ENCODE data around the gene TMEM170A.
A peak's percentile ranks its signal among the peaks of the same experiment; 100 is the strongest.

DNA sequence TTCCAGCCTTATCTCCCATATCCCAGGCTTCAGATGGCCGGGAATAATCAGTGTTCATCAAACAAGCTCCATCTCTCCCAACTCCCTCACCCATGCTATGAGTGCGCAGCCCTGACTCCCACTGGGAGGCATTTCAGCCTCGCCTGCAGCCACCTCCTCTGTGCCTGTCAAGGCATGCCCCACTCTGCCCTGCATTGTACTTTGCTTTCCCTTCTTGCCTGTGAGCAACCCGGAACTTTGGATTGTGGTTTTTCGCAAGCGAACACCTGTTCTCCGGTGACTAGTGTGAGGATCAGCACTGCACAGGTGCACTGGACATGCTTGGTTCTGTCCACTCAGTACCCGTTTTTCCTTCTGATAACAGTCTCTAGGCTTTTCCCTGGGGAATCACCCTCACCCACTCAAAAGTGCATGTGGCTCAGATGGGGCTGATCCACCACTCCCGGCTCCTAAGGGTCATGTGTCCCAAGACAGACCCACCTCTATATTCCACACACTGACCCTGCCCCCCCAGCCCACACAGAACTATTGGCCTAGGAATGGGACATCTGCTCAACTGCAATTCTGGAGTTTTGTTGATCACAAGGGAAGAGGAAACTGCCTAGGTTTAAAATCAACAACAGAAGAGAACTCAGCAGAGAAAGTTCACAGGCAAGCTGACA is 21.7 kb upstream of the TMEM170A start:
- TF ChIP-seq CTCF (optimal IDR thresholded peaks at IDR 0.05 in 1 of 3, IDR thresholded peaks at IDR 0.05 in 1 of 3, conservative IDR thresholded peaks at IDR 0.05 in 1 of 3; ENCODE audit: extremely low read depth in 1 of 3, insufficient read depth in 2 of 3, low read length in 3 of 3) (peak in 1 of 3 experiments; percentile 37), EZH2 (IDR thresholded peaks at IDR 0.05; ENCODE audit: low read length) (no peak)

All from keratinocyte (primary cell).